ENCODE results near the gene ELMO1.

GRCh38 chr7:37476881-37477450 is 28.3 kb upstream of the ELMO1 start:
- no peak for TF ChIP-seq CTCF (IDR thresholded peaks at IDR 0.05)
- no peak for TF ChIP-seq POLR2A (IDR thresholded peaks at IDR 0.05)

All from heart left ventricle (tissue), 13 donors.